Neural cell (in vitro differentiated cells): ENCODE measurements around the gene TOB1.

Source experiments
- EP300 ChIP-seq: fragments of 450-650 bp; conservative IDR thresholded peaks from 2 replicates; pipeline ENCODE4 v1.6.1; 2014; ENCODE audit warnings: antibody characterized with exemption, mild to moderate bottlenecking, moderate library complexity; ENCODE audit not compliant: poor library complexity, severe bottlenecking
- EZH2 ChIP-seq: fragments of 200-600, 300-800 bp; shearing (Covaris generic), sonication (generic); IDR thresholded peaks from 2 replicates; pipeline ENCODE4 v1.6.1; 2014; ENCODE audit warnings: antibody characterized with exemption, low read length, borderline replicate concordance, mild to moderate bottlenecking; ENCODE audit not compliant: insufficient read depth, poor library complexity, severe bottlenecking
- TF ChIP-seq, protein P1 (sequence below): fragments of 450-650 bp; IDR thresholded peaks from 2 replicates; pipeline ENCODE4 v1.5.1; 2014; ENCODE audit warnings: antibody characterized with exemption, mild to moderate bottlenecking, moderate library complexity; ENCODE audit not compliant: poor library complexity, severe bottlenecking
- TF ChIP-seq, protein P2 (sequence below): IDR thresholded peaks from 2 replicates; pipeline ENCODE4 v1.6.1; 2012; ENCODE audit warnings: borderline replicate concordance

DNA sequence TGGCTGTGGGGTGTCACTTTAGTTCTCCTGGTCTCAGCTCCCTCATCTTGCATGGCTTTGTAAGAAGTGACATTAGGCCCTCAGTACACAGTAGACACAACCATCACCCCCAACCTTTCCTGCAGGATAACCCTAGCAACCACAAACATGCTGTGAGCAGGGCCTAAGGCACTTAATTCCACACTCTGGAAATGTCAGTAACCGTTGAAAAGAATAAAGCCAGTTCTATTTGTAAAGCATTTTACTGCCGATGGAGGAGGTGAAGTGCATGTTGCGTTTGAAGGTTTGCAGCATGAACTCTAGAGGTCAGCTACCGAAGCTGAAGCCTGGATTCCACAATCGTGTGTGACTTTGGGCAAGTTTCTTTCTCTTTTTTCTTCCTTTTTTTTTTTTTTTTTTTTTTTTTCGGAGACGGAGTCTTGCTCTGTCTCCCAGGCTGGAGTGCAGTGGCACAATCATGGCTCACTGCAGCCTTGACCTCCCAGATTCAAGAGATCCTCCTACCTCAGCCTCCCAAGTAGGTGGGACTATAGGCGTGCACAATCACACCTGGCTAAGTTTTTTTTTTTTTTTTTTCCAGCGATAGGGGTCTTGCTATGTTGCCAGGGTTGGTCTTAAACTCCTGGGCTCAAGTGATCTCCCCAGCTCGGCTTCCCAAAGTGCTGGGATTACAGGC is 26.1 kb upstream of the TOB1 start:
- no peak for TF ChIP-seq EZH2
- TF ChIP-seq, protein P1, sequence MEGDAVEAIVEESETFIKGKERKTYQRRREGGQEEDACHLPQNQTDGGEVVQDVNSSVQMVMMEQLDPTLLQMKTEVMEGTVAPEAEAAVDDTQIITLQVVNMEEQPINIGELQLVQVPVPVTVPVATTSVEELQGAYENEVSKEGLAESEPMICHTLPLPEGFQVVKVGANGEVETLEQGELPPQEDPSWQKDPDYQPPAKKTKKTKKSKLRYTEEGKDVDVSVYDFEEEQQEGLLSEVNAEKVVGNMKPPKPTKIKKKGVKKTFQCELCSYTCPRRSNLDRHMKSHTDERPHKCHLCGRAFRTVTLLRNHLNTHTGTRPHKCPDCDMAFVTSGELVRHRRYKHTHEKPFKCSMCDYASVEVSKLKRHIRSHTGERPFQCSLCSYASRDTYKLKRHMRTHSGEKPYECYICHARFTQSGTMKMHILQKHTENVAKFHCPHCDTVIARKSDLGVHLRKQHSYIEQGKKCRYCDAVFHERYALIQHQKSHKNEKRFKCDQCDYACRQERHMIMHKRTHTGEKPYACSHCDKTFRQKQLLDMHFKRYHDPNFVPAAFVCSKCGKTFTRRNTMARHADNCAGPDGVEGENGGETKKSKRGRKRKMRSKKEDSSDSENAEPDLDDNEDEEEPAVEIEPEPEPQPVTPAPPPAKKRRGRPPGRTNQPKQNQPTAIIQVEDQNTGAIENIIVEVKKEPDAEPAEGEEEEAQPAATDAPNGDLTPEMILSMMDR = no peak
- TF ChIP-seq, protein P2, sequence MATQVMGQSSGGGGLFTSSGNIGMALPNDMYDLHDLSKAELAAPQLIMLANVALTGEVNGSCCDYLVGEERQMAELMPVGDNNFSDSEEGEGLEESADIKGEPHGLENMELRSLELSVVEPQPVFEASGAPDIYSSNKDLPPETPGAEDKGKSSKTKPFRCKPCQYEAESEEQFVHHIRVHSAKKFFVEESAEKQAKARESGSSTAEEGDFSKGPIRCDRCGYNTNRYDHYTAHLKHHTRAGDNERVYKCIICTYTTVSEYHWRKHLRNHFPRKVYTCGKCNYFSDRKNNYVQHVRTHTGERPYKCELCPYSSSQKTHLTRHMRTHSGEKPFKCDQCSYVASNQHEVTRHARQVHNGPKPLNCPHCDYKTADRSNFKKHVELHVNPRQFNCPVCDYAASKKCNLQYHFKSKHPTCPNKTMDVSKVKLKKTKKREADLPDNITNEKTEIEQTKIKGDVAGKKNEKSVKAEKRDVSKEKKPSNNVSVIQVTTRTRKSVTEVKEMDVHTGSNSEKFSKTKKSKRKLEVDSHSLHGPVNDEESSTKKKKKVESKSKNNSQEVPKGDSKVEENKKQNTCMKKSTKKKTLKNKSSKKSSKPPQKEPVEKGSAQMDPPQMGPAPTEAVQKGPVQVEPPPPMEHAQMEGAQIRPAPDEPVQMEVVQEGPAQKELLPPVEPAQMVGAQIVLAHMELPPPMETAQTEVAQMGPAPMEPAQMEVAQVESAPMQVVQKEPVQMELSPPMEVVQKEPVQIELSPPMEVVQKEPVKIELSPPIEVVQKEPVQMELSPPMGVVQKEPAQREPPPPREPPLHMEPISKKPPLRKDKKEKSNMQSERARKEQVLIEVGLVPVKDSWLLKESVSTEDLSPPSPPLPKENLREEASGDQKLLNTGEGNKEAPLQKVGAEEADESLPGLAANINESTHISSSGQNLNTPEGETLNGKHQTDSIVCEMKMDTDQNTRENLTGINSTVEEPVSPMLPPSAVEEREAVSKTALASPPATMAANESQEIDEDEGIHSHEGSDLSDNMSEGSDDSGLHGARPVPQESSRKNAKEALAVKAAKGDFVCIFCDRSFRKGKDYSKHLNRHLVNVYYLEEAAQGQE = no peak
- TF ChIP-seq EP300 = no peak
